HG02610 (cell line): ENCODE measurements around the gene LAMP5.

Experiments
- ATAC-seq: cut with Tn5 transposase; IDR thresholded peaks from one replicate; pipeline ENCODE4 v1.9.1; 2021; ENCODE audit warnings: mild to moderate bottlenecking, moderate library complexity; ENCODE audit not compliant: unreplicated experiment

The LAMP5 gene, protein sequence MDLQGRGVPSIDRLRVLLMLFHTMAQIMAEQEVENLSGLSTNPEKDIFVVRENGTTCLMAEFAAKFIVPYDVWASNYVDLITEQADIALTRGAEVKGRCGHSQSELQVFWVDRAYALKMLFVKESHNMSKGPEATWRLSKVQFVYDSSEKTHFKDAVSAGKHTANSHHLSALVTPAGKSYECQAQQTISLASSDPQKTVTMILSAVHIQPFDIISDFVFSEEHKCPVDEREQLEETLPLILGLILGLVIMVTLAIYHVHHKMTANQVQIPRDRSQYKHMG

GRCh38 chr20:9514461-9515213 is at the start of gene LAMP5:
Gene LAMP5 (plus strand): TSS chr20:9514590. CDS start chr20:9514853, 263 bp downstream.
- ATAC-seq = no peak

DNA sequence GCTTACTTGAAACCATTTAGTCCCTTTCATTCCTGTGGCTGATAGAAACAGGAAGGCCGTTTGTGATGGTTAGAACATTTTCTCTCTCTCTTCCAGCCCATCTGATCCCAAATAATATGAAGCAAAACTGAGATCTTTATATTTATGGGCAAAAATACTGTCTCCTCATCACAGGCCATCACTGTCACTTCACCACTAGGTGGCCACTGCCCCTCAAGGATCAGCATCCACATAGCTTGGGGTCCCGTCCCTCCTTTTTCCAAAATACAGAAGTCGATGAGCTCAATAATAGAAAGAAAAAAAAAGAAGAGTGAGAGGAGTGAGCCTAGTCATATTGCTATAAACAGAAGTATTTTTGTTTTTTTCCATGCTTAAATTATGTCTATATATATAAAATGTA is 46.4 kb upstream of the LAMP5 start:
- ATAC-seq = peak; percentile 49

GRCh38 chr20:9474835-9475415 is 39.5 kb upstream of the LAMP5 start:
- ATAC-seq = no peak

GRCh38 chr20:9475456-9475855 is 38.9 kb upstream of the LAMP5 start:
- ATAC-seq = no peak

DNA sequence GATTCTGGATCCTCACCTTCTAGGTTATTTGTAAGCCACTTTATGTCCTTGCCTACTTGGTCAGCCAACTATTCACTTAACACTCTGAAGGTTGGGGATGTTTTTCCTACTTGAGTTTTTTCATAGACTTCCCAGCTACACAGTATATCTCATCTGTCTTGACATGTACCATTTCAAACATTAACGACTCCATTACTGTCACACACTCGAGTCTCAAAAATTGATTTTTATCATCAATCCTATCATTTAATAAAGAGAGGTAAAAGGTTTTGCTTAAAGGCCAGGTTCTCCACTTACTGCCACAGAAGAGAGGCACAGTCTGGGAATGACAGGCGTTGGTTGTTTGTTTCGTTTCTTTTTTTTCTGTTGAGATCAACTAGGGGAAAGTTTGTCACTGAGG is 38.2 kb upstream of the LAMP5 start:
- no peak for ATAC-seq

GRCh38 chr20:9476637-9477036 is 37.8 kb upstream of the LAMP5 start:
- no peak for ATAC-seq

DNA sequence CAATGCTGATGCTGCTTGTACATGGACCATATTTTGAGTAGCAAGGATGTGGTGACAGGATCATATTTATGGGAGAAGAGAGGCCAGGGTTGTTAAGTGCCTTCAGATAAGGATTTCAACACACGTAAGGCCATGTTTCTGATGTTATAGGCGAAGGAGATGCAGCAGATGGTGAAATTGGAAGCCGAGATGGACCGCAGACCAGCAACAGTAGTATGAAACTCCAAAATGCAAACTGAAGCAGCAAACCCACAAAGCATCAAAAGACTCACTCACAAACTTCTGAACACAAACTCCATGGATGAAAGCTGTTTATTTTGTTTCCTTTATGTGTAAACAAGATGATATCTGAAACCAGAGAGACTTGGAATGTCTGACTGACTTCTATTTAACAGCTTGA is 35.6 kb upstream of the LAMP5 start:
- ATAC-seq = no peak

GRCh38 chr20:9480066-9480465 is 34.3 kb upstream of the LAMP5 start:
- no peak for ATAC-seq

GRCh38 chr20:9482180-9482579 is 32.2 kb upstream of the LAMP5 start:
- no peak for ATAC-seq

DNA sequence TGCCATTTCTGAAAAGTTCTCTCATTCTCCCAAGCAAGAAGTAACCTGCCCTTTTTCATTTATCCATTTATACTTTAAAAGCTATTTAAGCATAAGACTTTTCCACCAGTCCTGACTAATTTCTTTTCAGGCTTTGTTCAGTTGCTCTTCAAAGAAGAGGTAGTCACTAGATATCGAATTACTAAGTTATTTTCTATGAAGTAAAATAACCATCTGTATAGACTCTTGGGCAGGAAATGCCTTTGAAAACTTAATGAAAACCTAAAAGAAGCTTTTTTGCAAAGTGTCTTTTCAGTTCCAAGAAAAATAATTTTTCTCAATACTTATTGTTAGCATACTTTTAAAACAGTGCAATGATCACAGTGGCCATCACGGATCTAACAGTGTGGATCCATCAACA is 31.3 kb upstream of the LAMP5 start:
- ATAC-seq = no peak

DNA sequence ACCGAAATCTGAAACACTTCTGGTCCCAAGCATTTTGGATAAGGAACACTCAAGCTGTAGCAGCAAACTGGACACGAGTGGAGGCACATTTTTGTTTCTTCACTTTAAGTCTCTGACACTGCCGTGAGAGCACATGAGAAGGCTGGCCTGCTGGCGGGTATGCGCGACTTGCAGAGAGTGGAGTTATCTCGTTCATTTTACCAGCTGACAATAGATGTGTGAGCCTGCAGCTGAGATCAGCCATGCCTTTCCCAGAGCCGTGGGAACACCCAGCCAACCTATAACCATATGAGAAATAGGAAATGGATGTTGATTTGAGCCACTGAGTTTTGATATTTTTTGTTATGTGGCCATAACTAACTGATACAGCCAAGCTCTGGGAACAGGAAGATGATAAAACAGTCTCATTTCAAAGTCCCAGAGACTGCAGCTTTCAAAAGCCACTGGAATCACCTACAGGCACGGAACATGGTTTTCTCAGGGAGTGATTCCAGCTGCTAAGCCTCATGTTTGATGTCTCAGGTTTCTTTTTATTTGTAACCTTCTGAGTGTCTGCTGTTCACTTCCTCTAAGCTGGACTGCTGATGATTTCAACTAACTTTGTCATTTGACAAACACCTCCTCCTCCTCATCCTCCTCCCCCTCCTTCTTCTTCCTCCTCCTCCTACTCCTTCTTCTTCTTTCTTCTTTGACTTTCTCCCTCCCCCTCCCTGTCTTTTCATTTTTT is 28.6 kb upstream of the LAMP5 start:
- ATAC-seq = no peak

- no peak for ATAC-seq
Observed at GRCh38 chr20:9487231-9487630, 27.2 kb upstream of the LAMP5 start.

DNA sequence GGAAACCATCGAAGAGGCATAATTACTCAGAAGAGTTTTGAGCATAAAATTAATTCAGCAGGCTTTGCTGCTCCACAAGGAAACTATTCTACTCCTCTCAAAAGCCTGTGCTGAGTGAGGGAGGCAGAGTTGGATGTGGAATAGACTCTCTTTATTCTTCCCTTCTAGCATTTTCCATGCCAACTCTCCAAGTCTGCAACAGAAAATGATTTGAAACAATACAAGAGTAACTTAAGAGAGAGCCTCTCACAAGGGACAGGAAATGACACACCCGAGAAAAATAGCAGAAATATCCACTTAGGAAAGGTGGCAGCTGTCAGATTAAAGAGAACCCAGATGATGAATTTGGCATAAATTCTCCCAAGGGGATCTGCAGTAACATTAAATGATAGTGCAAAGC is 26.3 kb upstream of the LAMP5 start:
- ATAC-seq = no peak

- no peak for ATAC-seq
Observed at GRCh38 chr20:9490161-9490560, 24.2 kb upstream of the LAMP5 start.

GRCh38 chr20:9490631-9491030 is 23.8 kb upstream of the LAMP5 start:
- ATAC-seq = no peak

- ATAC-seq = no peak
Observed at GRCh38 chr20:9491324-9491723, 23.1 kb upstream of the LAMP5 start.

DNA sequence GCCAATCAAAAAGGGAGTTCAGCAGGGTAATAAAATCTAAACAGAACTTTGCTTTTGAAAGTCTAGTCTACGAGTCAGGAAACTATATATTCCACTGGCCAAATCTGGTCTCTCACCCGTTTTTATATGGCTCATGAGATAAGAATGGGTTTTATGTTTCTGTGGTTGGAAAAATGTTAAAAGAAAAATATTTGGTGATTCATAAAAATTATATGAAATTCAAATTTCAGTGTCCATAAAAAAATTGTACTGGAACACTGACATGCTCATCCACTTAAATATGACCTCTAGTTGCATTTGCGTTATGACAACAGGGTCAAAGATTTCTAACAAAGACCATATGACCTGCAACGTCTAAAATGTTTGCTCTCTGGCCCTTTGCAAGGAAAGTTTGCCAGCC is 22.3 kb upstream of the LAMP5 start:
- ATAC-seq = no peak

GRCh38 chr20:9493803-9494202 is 20.6 kb upstream of the LAMP5 start:
- ATAC-seq = no peak

GRCh38 chr20:9495701-9496100 is 18.7 kb upstream of the LAMP5 start:
- no peak for ATAC-seq

DNA sequence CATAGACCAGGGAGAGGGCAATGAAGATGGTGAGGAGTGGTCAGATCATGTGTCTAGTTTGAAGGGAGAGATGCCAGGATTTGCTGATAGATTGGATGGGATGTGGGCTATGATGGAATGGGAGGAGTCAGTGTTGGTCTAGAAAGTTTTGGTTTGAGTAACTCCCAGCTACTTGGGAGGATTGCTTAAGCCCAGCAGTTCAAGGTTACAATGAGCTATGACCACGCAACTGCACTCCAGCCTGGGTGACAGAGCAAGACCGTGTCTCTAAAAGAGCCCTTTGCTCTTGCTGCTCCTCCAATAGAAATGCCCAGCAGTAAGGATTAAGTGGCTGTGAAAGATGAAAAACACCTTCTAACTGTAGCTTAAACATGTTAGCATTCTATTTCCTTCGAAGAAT is 18.2 kb upstream of the LAMP5 start:
- no peak for ATAC-seq

- ATAC-seq = no peak
Observed at GRCh38 chr20:9498322-9498721, 16.1 kb upstream of the LAMP5 start.
